GM12873 (cell line): ENCODE results near the gene FBXW8.

ENCODE experiments used
- TF ChIP-seq, protein P1 (sequence below): IDR thresholded peaks from 2 replicates; pipeline ENCODE4 v1.5.1; 2012; ENCODE audit warnings: low read depth, mild to moderate bottlenecking, moderate library complexity, low read length, control low read depth; ENCODE audit not compliant: insufficient read depth; ENCODE audit errors: missing control alignments

FBXW8 gene

DNA sequence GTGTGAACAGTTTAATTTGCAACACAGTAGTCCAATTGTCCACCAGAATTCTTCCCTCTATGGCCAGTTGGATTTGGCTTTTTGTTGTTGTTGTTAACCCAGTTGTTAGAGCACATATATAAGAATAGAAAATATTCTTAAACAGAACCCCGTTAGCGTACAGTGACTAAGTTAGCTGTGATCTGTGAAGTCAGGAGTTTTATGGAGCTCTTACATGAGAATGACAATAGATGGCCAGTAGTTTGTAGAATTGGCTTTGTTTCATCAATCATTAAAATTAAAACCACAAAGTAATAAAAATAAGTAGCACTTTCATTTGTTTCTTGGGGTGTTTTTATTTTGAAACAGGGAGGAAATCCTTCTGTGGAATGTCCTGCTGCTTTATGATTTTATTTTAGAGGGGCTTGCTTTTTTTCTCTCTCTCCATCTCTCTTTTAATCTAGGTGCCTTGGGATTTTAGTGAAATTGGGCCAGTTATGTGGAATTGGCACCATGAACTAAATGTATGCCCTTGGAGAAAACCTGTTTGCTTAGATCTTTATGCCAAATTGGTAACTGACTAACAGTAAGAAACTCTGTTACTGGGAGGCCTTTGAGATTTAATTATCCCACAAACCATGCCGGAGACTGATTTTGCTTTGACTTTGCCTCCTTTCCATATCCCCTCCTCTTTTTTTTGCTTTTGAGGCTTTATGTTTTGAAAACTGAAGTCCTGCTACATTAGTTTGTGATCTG, 22.9 kb downstream of the FBXW8 start:
- TF ChIP-seq, protein P1, sequence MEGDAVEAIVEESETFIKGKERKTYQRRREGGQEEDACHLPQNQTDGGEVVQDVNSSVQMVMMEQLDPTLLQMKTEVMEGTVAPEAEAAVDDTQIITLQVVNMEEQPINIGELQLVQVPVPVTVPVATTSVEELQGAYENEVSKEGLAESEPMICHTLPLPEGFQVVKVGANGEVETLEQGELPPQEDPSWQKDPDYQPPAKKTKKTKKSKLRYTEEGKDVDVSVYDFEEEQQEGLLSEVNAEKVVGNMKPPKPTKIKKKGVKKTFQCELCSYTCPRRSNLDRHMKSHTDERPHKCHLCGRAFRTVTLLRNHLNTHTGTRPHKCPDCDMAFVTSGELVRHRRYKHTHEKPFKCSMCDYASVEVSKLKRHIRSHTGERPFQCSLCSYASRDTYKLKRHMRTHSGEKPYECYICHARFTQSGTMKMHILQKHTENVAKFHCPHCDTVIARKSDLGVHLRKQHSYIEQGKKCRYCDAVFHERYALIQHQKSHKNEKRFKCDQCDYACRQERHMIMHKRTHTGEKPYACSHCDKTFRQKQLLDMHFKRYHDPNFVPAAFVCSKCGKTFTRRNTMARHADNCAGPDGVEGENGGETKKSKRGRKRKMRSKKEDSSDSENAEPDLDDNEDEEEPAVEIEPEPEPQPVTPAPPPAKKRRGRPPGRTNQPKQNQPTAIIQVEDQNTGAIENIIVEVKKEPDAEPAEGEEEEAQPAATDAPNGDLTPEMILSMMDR = no peak

DNA sequence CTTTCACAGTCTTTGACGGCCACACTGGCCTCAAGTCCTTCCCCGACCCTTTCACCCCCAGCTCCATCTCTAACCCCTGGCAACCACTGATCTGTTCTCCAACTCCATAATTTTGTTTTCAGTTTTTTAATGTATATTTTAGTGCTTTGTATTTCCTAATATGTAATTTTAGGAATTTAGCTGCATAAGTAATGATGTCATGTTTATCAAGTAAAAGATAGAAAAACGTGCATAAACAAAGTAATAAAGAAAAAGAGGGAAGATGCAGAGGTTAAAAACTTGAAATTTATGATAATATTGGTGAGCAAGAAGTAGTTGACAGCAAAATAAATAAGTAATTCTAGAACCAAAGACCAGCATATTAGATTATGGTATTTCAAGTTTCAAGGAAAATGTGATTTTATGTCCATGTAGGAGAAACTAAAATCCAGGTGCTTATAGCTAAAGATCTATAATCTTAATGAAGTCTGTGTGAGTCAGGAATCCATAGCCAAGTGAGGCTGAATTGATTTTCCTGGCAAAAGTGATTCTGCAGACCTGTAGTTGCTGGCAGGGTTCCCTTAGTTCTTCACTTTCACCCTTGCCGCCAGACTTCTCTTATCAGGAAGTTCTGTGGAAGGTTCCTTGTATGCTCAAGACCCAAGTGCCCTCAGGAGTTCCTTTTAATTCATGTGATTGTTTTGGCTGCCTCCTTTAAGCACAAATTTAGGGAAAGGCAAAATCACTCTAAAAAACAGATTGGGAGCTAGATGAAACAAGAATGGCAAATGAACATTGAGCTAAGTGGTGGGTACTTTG, 24.4 kb downstream of the FBXW8 start:
- TF ChIP-seq, protein P1 = no peak

DNA sequence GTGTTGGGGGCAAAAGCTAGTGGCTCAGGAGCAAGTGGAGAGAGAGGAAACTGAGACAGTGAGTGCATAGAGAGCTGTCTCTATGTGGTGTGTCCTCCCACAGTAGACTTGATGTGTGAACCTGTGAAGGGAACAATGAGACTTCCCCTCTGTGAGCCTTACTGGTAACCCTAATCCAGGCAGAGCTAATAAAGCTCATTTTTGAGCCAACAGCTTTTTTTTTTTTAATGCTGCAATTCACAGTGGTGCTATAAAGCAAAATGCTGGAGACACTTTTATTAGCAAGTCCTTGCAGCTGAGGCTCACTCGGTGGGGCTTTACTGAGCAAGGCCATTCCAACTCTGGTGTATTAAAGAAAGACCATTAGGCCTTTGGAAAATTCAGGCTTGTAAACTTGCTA, 26.9 kb downstream of the FBXW8 start:
- TF ChIP-seq, protein P1 = no peak

DNA sequence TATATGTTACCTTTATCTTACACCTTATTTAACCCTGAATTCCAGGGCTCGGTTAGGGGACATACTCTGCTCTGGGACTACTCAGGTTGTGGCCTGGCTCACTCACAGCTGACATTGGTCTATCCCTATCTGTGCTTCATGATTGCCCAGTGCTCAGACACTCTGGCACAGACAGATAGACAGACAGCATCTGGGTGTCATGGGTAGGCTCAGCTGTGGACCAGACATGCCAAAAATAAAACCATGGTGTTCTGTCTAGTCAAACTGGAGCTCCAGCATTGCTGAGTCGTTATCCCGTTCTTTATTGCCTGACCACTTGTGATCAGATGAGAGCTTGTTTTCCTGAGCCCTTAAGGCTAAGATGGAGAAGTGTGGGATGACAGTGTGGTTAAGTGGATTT, 29.0 kb downstream of the FBXW8 start:
- TF ChIP-seq, protein P1 = no peak

DNA sequence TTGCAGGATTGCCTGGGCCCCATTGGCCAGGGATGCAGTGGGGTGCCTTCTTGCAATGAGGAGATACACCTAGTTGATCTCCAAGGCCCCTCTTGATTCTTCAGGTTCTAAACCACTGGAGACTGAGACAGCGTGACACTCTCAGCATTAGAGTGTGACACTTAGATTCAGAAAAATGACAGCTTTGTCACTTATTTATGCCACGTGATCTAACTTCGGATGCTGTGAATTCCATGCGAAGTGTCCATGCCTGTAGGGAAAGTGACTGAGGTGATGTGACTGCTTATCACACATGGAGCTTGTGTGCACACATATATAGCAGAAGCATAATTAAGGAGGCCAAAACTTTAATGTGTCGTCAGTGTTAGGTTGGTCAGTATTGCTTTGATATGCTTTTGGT, 30.4 kb downstream of the FBXW8 start:
- TF ChIP-seq, protein P1 = no peak

DNA sequence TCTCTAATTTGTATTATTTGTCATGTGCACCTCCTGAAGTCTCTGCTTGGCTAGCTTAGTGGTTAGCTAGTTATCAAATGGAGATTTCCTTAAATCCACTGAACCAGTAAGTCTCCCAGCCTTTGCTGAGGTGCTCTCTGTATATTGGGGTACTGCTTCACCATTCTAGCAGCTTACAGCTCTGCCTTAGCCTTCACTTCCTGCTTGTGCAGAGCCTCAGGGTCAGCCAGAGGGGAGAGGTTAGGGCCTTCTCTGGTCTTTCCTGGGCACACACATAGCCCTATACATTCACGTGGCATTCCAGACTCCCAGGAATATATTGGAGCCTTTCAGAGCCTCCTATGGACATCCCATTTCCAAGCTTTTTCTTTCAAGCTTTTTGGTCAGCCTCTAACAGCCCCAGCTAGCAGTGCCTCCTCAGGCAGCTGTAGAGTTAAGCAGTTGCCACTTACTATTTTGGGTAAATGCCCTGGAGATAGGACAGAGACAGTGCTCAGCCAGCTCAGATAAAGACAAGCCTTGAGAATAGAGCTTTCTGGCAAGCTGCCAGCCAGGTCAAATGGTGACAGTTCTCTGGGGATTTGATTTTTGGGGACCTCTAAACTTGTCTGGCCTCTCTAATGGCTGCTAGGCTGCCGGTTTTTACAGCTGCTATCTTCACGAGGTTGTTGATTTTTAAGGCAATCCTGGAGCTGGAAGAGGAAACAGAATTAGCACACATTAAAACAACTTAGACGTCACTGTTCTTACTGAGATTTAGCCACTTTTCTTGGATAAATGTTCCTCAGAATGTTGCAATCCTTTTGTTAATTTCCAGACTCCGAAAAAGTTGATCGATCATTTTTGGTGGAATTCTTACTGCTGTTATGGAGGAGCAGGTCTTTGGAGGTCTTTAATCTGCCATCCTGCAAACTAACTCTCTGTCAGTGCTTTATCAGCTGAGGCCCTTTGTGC, 32.9 kb downstream of the FBXW8 start:
- TF ChIP-seq, protein P1 = no peak
